ENCODE data around the gene ALDH18A1.

- TF ChIP-seq EZH2 (IDR thresholded peaks at IDR 0.05; ENCODE audit: insufficient read depth, poor library complexity, severe bottlenecking) = no peak
- TF ChIP-seq EZH2phosphoT487 (IDR thresholded peaks at IDR 0.05; ENCODE audit: insufficient read depth, low read depth) = no peak
Measured at GRCh38 chr10:95693668-95694534, 37.4 kb upstream of the ALDH18A1 start, which contains the start of gene TCTN3.
